ENCODE measurements around the gene SLC9B1.
"Not testable (repeated sequence)": the region's sequence is repeated elsewhere in the genome, so short reads cannot be mapped to it uniquely, and the experiment has no call there.

The SLC9B1 gene

DNA sequence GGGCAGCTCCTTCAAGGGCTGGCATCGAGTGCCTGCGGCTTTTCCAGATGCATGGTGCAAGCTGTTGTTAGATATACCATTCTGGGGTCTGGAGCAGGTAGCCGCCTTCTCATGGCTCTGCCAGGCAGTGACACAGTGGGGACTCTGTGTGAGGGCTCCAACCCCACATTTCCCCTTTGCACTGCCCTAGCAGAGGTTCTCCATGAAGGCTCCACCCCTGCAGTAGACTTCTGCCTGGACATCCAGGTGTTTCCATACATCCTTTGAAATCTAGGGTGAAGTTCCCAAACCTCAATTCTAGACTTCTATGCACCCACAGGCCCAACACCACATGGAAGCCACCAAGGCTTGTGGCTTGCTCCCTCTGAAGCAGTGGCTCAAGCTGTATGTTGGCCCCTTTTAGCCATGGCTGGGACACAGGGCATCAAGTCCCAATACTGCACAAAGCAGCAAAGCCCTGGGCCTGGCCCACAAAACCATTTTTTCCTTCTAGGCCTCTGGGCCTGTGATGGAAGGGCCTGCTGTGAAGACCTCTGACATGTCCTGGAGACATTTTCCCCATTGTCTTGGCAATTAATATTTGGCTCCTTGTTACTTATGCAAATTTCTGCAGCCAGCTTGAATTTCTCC, 141.9 kb downstream of the SLC9B1 start:
- not testable (repeated sequence) for FAIRE-seq

DNA sequence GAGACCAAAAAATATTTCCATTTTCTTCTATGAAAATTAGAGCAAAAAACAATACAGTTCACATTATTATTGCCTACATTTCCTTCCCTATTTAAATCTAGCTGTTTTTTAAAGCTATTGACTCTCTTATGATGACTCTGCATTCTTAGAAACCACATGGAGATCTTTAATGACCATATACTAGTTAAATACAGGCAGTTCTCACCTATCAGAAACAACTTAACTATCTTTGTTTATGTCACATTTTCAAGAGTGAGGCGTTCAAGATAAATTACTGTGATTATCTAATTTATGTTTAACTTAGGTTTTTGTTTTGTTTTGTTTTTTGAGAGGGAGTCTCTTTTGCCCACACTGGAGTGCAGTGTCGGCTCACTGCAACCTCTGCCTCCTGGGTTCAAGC, 147.7 kb downstream of the SLC9B1 start:
- FAIRE-seq = no peak

DNA sequence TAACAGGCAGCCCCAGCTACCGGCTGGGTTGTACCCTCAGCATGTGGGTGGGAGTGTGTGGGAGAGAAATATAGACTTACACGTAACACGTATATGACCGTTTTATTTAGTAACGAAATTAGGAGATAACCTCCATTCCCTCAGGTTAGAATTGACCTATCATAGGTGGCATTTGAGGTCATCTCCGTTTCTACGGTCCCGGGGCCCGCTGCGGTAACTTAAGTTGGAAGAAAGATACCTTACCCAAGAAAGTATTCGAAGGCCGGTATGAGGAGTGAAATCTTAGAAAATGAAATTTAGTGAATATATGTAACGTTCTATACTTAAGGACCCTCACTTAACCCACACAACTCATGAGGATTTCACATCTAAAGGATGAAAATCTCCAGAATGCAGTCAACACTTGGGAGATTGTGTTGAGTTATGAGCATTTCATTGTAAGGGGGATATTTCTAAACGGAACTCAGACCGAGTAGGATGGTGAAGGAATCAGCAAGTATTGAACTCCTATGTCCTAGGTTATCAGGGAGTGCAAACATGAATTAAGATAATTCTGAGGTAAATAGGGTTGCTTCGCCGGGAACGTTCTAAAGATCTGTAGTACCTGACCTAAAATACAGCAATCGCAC, 149.8 kb downstream of the SLC9B1 start:
- no peak for FAIRE-seq

DNA sequence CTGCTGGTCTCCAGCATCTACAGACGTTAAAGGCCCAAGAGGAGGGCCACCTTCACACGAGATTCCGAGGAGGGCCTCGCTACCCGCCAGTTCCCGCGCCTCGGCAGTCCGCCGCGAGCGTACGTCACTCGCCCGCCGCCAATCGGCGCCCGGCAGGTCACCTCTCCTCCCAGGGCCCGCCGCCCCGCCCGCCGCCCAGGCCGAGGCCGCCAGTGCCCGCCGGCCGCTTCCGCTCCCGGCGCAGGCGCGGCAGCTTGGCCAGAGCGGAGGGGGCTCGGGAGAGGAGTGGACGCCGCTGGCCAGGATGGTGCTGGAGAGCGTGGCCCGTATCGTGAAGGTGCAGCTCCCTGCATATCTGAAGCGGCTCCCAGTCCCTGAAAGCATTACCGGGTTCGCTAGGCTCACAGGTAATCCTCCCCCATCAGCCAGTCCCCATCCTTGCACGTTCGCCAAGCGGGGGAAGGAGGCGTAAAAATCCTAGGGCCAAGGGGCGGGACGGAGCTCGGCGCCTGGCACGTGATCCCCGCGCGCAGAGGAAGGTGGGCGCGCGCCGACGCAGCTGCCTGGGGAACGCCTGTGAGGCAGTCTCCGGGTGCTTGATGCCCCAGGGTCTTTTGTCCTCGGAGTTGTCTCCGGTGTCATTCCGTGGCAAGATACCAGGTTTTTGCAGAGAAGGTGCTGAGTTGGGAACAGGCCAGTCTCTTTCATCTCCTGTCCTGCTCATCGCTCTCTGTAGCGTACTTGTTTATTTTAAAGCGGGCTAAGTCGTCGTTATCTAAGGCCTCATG, 150.5 kb downstream of the SLC9B1 start, which contains the start of gene CISD2:
TSS of gene CISD2 (plus strand) at position 212 of the 788 bp plus-strand sequence. CDS start at position 305, 93 bp downstream.
- no peak for FAIRE-seq

DNA sequence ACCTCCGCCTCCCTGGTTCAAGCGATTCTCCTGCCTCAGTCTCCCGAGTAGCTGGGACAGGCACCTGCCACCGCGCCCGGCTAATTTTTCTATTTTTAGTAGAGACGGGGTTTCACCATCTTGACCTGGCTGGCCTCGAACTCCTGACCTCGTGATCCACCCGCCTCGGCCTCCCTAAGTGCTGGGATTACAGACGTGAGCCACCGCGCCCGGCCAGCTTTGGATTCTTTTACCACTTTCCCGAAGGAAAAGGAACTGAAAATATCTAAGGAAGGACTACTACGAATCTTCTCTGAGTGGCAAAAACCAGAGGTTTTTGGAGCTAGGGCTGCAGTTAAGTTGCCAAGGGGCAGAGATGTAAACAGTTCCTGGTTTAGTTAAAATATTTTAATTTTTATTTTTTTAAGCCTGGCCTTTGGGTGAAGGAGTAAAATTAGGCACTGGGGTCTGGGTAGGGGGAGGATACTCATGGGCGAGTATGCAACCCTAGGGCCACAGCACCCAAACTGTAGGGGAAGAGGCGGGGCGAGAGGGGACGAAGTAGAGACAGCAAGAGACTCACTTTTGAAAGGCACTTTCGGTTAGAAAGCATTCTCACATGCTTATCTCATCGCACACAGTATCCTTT, 151.2 kb downstream of the SLC9B1 start:
- FAIRE-seq = no peak

DNA sequence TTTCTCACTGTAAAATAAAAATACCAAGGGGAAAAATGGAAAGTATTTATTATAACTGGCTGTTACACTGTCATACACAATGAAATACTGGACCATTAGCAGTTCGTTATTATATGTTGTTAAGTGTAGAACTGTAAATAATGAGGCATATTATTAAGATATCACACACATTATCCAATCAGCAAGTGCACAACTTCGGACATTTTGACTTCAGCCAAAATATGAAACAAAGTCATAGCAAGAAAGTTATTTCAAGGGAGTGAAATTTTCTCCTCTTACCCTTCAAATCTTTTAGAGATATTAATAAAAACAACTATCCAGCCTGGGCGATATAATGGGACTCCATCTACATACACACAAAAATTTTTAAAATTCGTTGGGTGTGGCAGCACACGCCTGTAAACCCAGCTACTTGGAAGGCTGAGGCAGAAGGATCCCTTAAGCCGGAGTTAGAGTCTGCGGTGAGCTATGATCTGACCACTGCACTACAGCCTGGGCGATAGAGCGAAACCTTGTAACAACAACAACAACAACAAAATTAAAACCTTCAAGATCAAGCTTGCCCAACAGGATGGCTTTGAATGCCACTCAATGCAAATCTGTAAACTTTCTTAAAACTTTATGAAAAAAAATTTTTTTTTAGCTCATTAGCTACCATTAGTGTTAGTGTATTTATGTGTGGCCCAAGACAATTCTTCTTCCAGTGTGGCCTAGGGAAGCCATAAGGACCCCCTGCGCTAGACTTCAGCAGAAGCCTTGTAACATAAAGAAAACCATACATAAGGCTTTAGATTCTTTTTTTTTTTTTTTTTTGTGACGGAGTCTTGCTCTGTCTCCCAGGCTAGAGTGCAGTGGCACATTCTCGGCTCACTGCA, 152.0 kb downstream of the SLC9B1 start:
- no peak for FAIRE-seq

DNA sequence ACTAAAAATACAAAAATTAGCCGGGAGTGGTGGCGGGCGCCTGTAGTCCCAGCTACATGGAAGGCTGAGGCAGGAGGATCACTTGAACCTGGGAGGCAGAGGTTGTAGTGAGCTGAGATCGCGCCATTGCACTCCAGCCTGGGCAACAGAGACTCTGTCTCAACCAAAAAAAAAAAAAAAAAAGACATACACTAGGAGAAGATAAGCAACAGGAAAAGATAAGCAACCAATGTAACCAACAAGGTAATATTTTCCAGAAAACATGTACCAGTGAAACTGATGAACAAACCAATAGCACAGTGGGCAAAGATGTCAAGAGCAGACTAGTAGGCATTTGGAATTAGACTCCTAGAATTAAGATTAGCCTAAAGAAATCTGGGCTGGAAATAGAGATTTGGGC, 154.2 kb downstream of the SLC9B1 start:
- not testable (repeated sequence) for FAIRE-seq

DNA sequence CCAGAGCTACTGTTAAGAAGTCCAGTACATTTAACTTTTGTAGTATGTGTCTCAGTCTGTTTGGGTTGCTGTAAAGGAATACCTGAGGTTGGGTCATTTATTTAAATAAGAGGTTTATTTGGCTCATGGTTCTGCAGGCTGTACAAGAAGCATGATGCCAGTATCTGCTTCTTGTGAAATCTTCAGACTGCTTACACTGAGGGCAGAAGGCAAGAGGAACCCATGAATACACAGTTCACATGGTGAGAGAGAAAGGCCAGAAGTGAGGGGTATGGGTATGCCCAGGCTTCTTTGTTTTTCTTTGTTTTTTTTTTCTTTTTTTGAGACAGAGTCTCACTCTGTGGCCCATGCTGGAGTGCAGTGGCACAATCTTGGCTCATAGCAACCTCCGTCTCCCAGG, 156.8 kb downstream of the SLC9B1 start:
- FAIRE-seq = no peak

DNA sequence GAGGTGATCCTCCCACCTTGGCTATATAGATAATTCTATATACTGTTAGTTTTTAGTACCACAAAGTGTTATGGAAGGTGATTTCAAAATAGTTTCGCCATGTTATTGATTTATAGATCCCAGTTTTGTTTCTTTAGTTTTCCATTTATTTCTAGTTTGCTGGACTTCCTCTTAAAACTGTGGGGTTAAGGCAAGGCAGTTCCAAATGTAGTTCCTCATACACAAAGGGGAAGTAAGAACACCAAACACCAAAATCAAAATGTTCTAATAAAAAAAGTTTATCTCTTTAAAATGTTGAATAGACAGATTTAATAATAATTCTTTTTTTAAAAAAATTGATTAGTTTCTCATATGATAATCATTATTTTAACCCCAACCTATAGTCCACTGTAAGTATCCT, 157.5 kb downstream of the SLC9B1 start:
- peak; percentile 28 for FAIRE-seq

DNA sequence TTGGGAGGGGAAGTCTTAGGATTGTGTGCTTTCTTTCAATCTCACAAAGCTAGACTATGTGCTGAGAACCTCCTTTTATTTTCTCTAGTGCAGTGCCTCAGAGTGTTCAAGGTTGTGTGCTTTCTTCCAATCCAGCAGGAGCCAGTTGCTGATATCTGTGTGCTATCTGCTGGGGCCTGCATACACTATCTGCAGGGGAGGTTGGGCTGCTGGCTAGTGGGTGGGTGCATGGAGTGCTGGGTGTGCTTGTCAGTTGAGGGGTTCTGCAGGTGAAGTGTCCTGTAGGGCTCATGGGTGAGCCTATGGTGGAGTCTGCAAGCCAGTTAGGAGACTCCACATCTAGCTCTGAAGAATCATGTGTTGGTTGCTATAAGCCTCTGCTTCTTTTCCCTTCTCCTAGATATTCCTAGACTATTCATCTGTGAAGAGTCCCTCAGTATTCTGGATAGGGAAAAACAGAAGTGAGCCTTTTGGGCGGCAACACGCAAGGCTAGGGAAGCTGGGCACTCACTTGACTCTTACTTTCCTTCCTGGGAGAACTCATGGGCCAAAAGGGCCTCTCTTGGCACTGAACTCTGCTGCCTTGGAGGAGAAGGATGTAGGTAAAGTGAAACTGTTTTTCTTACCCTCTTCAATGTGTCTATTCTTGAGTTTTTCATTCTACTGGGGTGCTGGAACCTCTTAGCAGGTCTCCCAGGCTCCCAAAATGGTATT, 158.7 kb downstream of the SLC9B1 start:
- FAIRE-seq = no peak

DNA sequence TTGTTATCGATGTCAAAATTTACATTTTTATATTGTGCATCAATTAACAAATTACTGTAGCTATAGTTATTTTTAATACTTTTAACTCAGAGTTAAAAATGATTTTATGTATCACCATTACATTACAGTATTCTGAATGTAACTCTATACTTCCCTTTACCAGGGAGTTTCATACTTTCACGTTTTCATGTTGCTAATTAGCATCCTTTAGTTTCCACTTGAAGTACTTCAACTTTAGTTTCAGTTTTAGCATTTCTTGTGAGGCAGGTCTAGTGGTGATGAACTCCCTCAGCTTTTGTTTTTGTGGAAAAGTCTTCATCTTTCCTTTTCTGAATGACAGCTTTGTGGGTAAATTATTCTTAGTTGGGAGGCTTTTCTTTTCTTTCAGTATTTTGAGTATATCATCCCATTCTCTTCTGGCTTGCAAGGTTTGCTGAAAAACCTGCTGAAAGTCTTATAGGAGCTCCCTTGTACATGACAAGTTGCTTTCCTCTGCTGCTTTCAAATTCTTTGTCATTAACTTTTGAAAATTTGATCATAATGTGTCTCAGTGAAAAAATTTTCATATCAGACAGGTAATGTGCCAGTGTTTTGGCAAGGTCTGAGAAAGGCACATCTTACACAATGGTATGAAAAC, 160.6 kb downstream of the SLC9B1 start:
- no peak for FAIRE-seq
